Measurements from ENCODE around the gene PTOV1.

GRCh38 chr19:49871349-49871985 lies 20.5 kb downstream of the PTOV1 start:
- TF ChIP-seq CTCF (conservative IDR thresholded peaks at IDR 0.05 in 1 of 2, IDR thresholded peaks at IDR 0.05 in 1 of 2; ENCODE audit: extremely low read depth in 1 of 2, insufficient read depth in 1 of 2, low read depth in 1 of 2, low read length in 2 of 2), result no peak
- no peak for TF ChIP-seq EZH2 (IDR thresholded peaks at IDR 0.05; ENCODE audit: borderline replicate concordance, low read length)

Data from mammary epithelial cell (primary cell).